ENCODE results near the gene KRTAP2-4. TPM values are rescaled to one million over a fixed set of nuclear protein-coding genes. Genes with fewer than 3 reads are reported as not detected.

Gene KRTAP2-4
- total and polyA plus RNA-seq, 2 donors (not counting 3 experiments of a cell fraction or from before 2014, with no cell fraction given), result not detected

DNA sequence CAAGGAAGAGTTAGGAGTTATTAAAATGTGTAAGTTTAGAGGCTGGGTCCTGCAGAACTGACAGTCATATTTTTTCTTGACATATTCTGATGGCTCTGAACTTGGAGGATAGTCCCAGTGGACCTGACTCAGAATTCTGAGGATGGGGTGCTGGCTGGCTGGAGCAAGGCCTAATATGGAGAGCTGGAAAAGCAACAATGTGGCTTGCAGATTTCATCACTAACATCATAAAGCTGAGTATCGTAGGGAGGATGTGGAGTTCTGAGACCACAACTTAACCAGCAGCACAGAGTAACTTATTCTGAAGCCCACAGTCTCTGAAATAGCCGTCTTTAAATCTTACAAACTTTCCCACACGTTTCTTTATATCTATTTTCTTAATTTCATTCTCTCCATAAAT lies 41.0 kb downstream of the KRTAP2-4 start:
- Histone ChIP-seq H3K9me1 (replicated peaks; ENCODE audit: control insufficient read depth, extremely low read depth, insufficient read depth, low read length) (no peaks in the 10 kb centered on the region), H3K4me3 (replicated peaks in 1 of 3; ENCODE audit: insufficient read depth in 1 of 3, low read depth in 1 of 3, low read length in 3 of 3) (no peak overlapping the region), H3K4me2 (ENCODE audit: insufficient read depth, low read length) (no peak overlapping the region), H3K9me3 (replicated peaks; ENCODE audit: control insufficient read depth, insufficient read depth, low read length) (no peaks in the 10 kb centered on the region), H3K79me2 (ENCODE audit: control insufficient read depth, insufficient read depth, low read length) (no peaks in the 10 kb centered on the region), H3K36me3 (ENCODE audit: control insufficient read depth in 2 of 2, extremely low read depth in 1 of 2, insufficient read depth in 2 of 2, low read length in 2 of 2) (no peaks in the 10 kb centered on the region), H3K9ac (replicated peaks; ENCODE audit: extremely low read depth, insufficient read depth, low read length) (no peak overlapping the region), H2AFZ (ENCODE audit: low read depth, low read length) (no peak overlapping the region), H4K20me1 (replicated peaks; ENCODE audit: control insufficient read depth, extremely low read depth, insufficient read depth, low read length) (no peaks in the 10 kb centered on the region), H3K4me1 (ENCODE audit: control insufficient read depth, extremely low read depth, insufficient read depth, low read length) (no peaks in the 10 kb centered on the region), H3K27ac (ENCODE audit: insufficient read depth, low read depth, low read length) (no peak overlapping the region), H3K27me3 (ENCODE audit: control insufficient read depth in 2 of 2, insufficient read depth in 2 of 2, low read length in 2 of 2) (peaks cover 0 to 2% of the 10 kb centered on the region in 2 experiments)
- ChIA-PET CTCF (no interaction called here), POLR2A (no interaction called here)
- dilution Hi-C loops (cut with MboI; ENCODE audit: extremely low pct_ligation_motif_present, low sequenced_read_pairs), result no loop called here
- no peak for FAIRE-seq
- no TSS peak for BruUV-seq (replicated peaks)
- no peak for DNase-seq (ENCODE audit: low read depth, low spot score)
- TF ChIP-seq FOS (IDR thresholded peaks at IDR 0.05; ENCODE audit: borderline replicate concordance, insufficient read depth, low read length) (no peak), MYC (IDR thresholded peaks at IDR 0.05; ENCODE audit: low read depth, low read length) (no peak), POLR2AphosphoS5 (IDR thresholded peaks at IDR 0.05; ENCODE audit: insufficient read depth, low read depth, low read length) (no peak), MAX (IDR thresholded peaks at IDR 0.05; ENCODE audit: insufficient read depth, insufficient read length) (no peak)
- TF ChIP-seq, protein P1, sequence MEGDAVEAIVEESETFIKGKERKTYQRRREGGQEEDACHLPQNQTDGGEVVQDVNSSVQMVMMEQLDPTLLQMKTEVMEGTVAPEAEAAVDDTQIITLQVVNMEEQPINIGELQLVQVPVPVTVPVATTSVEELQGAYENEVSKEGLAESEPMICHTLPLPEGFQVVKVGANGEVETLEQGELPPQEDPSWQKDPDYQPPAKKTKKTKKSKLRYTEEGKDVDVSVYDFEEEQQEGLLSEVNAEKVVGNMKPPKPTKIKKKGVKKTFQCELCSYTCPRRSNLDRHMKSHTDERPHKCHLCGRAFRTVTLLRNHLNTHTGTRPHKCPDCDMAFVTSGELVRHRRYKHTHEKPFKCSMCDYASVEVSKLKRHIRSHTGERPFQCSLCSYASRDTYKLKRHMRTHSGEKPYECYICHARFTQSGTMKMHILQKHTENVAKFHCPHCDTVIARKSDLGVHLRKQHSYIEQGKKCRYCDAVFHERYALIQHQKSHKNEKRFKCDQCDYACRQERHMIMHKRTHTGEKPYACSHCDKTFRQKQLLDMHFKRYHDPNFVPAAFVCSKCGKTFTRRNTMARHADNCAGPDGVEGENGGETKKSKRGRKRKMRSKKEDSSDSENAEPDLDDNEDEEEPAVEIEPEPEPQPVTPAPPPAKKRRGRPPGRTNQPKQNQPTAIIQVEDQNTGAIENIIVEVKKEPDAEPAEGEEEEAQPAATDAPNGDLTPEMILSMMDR (IDR thresholded peaks at IDR 0.05; ENCODE audit: extremely low read depth in 1 of 2, insufficient read depth in 1 of 2, low read depth in 1 of 2, low read length in 2 of 2), result no peak
- intact Hi-C loops (cut with micrococcal nuclease), result loop anchor here (10.0 kb wide), 1 partner anchor 750 kb away; no protein-coding TSS in a partner anchor

GRCh38 chr17:41020336-41020735 lies 45.3 kb downstream of the KRTAP2-4 start:
- DNase-seq (ENCODE audit: low read depth, low spot score) (no peak), FAIRE-seq (no peak)
- H3K9me1 ChIP-seq (replicated peaks; ENCODE audit: control insufficient read depth, extremely low read depth, insufficient read depth, low read length), result no peaks in the 10 kb centered on the region
- intact Hi-C loops (cut with micrococcal nuclease), result loop anchor here (10.0 kb wide), 1 partner anchor 746 kb away; no protein-coding TSS in a partner anchor
- no peaks in the 10 kb centered on the region for H4K20me1 ChIP-seq (replicated peaks; ENCODE audit: control insufficient read depth, extremely low read depth, insufficient read depth, low read length)
- H3K36me3 ChIP-seq (ENCODE audit: control insufficient read depth in 2 of 2, extremely low read depth in 1 of 2, insufficient read depth in 2 of 2, low read length in 2 of 2), result no peaks in the 10 kb centered on the region
- H3K4me2 ChIP-seq (ENCODE audit: insufficient read depth, low read length), result no peak overlapping the region
- TF ChIP-seq, protein P1 (IDR thresholded peaks at IDR 0.05; ENCODE audit: extremely low read depth in 1 of 2, insufficient read depth in 1 of 2, low read depth in 1 of 2, low read length in 2 of 2), result no peak
- TF ChIP-seq FOS (IDR thresholded peaks at IDR 0.05; ENCODE audit: borderline replicate concordance, insufficient read depth, low read length), result no peak
- TF ChIP-seq POLR2AphosphoS5 (IDR thresholded peaks at IDR 0.05; ENCODE audit: insufficient read depth, low read depth, low read length), result no peak
- no peak overlapping the region for H2AFZ ChIP-seq (ENCODE audit: low read depth, low read length)
- BruUV-seq (replicated peaks), result no TSS peak
- peaks cover 0 to 2% of the 10 kb centered on the region in 2 experiments for H3K27me3 ChIP-seq (ENCODE audit: control insufficient read depth in 2 of 2, insufficient read depth in 2 of 2, low read length in 2 of 2)
- H3K27ac ChIP-seq (ENCODE audit: insufficient read depth, low read depth, low read length), result no peak overlapping the region
- dilution Hi-C loops (cut with MboI; ENCODE audit: extremely low pct_ligation_motif_present, low sequenced_read_pairs), result no loop called here
- CTCF ChIA-PET, result no interaction called here
- no peak overlapping the region for H3K9ac ChIP-seq (replicated peaks; ENCODE audit: extremely low read depth, insufficient read depth, low read length)
- no peaks in the 10 kb centered on the region for H3K9me3 ChIP-seq (replicated peaks; ENCODE audit: control insufficient read depth, insufficient read depth, low read length)
- POLR2A ChIA-PET, result no interaction called here
- no peaks in the 10 kb centered on the region for H3K79me2 ChIP-seq (ENCODE audit: control insufficient read depth, insufficient read depth, low read length)
- no peak overlapping the region for H3K4me3 ChIP-seq (replicated peaks in 1 of 3; ENCODE audit: insufficient read depth in 1 of 3, low read depth in 1 of 3, low read length in 3 of 3)
- H3K4me1 ChIP-seq (ENCODE audit: control insufficient read depth, extremely low read depth, insufficient read depth, low read length), result no peaks in the 10 kb centered on the region
